ENCODE data around the gene ZNF620.
"Not testable (repeated sequence)": the region's sequence is repeated elsewhere in the genome, so short reads cannot be mapped to it uniquely, and the experiment has no call there.

Gene ZNF620

GRCh38 chr3:40505599-40506462 lies at the start of gene ZNF620:
Gene ZNF620, plus strand, starts transcription at chr3:40506039. Its CDS starts 314 bp downstream, at chr3:40506353.
- peak; percentile 68 to 74 for DNase-seq

DNA sequence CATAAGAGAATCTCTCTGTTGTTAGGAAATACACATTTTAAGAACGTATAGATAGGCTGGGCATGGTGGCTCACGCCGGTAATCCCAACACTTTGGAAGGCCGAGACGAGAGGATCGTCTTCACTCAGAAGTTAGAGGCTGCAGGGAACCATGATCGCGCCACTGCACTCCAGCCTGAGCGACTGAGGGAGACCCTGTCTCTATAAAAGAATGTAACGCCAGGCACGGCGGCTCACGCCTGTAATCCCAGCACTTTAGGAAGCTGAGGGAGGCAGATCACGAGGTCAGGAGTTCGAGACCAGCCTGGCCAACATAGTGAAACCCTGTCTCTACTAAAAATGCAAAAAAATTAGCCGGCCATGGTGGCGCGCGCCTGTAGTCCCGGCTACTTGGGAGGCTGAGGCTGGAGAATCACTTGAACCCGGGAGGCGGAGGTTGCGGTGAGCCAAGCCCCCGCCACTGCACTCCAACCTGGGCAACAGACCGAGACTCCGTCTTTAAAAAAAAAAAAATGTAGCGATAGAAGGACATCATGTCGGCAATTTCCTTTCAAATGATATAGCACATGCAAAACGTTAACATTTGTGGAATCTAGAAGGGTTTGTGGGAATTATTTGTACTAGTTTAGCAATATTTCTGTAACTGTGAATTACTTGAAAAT lies 49.4 kb upstream of the ZNF620 start:
- no peak for DNase-seq

GRCh38 chr3:40456940-40457823 lies 48.7 kb upstream of the ZNF620 start, which contains the start of gene RPL14:
Gene RPL14, plus strand, starts transcription at chr3:40457339. Its CDS starts 133 bp downstream, at chr3:40457472.
- peak; percentile 52 to 60 for DNase-seq

- DNase-seq: no peak
Observed at GRCh38 chr3:40458473-40458872, 47.4 kb upstream of the ZNF620 start.

- not testable (repeated sequence) for DNase-seq
Observed at GRCh38 chr3:40460481-40460880, 45.4 kb upstream of the ZNF620 start.

- no peak for DNase-seq
Observed at GRCh38 chr3:40461161-40461560, 44.7 kb upstream of the ZNF620 start.

- not testable (repeated sequence) for DNase-seq
Observed at GRCh38 chr3:40462838-40463237, 43.0 kb upstream of the ZNF620 start.

DNA sequence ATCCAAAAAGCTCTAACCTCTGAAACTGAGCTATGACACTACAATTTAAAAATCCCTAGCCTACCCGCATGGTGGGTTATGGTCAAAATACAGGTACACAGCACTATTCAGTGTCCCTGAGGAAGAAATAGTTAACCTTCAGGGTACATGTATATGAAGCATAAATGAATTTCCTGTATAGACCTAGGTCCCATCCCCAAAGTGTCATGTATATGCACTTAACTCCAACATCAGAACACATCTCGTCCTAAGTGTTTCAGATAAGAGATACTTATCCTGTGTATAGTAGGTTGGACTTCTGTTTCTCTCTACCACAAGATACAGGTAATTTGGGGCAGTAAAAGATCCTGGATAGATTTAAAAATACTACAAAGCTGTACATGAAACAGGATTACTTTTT lies 42.3 kb upstream of the ZNF620 start:
- no peak for DNase-seq

GRCh38 chr3:40464339-40465110 lies 41.3 kb upstream of the ZNF620 start:
- DNase-seq: no peak

DNA sequence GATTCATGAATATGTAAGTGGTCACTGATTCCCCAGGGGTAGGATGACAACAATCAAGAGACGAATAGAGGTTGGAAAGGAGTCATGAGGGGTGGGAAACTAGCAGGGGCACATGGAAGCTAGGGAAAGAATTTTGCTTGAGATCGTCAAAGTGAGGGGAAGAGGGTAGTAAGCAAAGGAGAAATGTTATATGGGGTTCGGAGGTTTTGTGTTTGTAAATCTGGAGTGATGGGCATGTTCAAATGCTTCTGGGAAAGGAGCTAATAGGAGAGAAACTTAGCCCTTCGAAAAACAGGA lies 40.8 kb upstream of the ZNF620 start:
- DNase-seq: no peak

DNA sequence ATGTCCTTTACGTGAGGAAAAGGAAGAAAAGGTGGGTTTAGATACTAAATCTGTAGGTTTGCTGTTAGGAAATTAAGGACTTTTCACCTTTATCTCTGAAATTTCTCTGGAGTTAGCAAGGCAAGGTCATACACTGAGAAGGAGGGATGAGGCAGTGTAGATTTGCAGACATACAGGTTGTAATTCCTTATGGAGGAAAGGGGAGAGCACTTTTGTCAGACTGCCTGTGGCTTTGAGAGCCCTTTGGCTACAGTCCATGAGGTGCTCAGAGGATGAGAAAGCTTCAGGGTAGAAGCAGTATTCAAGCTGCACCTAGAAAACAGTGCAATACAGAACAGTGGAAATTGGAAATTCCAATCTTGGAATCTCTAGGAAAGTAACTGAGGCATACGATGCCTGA lies 40.4 kb upstream of the ZNF620 start:
- no peak for DNase-seq

GRCh38 chr3:40468018-40468417 lies 37.8 kb upstream of the ZNF620 start:
- no peak for DNase-seq

- DNase-seq: no peak
Observed at GRCh38 chr3:40470701-40471100, 35.1 kb upstream of the ZNF620 start.

DNA sequence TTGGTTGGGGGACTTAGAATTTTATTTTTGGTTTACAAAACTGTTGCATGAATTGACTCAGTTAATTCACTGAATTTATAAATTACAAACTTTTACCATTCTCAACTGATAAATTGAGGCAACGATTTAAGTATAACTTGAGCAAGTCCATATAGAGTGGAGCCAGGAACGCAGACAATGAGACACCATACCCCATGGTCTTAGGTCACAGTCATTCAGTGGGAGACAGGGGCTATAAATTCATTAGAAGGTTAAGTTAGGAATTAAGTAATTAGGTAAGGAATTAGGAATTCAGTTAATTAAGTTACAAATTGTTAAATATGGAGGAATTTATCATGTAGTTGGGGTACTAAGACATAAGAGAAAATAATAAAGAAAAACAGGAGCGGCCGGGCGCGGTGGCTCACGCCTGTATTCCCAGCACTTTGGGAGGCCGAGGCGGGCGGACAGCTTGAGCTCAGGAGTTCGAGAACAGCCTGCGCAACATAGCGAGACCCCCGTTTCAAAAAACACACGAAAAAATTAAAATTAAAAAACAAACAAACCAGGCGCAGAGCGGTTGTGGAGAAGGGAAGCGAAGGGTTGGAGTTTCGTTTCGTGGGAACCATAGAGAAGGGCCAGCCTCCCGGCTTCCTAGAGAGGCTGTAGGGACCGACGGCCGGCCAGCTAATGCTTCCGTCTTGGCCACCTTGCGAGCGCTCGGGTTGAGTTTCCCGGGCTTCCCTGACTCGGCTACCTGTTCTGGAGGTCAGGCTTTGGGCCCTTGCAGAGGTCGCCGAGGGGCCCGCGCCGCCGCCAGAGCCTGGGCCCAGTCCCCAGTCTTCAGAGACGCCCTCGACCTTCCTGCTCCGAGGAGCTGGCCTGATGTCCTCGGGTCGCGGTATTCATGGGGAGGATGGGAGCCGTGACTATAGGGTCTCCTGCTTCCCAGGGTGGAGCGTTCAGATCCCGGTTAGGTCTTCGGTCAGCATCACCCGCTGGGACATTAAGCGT lies 29.1 kb upstream of the ZNF620 start, which contains the start of gene ZNF619:
Gene ZNF619, plus strand, starts transcription at position 645 of the 993 bp plus-strand sequence. CDS start 858 bp downstream, outside the sequence.
- peak in 1 of 2 experiments; percentile 36 for DNase-seq

DNA sequence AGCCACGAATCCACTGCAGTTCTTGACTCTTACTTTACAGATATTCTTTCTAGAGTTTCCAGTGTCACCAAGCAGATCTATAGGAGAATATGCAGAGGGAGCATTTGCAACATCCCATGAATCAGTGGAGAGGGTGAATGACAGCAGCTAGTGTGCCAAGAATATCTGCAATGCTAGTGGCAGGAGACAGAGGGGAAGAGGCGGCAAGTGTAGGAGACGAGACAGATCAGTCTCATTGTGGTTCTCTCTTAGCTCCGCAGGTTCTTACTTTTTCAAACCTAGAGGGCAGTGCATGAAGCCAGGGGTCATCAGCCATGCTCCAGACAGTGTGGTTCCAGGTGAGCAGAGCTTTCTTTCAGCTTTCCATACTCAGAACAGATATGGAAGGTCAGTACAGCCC lies 28.2 kb upstream of the ZNF620 start:
- DNase-seq: no peak

DNA sequence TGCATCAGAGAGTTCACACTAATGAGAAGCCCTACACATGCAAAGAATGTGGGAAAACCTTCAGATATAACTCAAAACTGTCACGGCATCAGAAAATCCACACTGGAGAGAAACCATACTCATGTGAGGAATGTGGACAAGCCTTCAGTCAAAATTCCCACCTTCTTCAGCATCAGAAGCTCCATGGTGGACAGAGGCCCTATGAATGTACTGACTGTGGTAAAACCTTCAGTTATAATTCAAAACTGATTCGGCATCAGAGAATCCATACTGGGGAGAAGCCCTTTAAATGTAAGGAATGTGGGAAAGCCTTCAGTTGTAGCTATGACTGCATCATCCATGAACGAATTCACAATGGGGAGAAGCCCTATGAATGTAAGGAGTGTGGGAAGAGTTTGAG lies 18.7 kb upstream of the ZNF620 start:
- DNase-seq: no peak

DNA sequence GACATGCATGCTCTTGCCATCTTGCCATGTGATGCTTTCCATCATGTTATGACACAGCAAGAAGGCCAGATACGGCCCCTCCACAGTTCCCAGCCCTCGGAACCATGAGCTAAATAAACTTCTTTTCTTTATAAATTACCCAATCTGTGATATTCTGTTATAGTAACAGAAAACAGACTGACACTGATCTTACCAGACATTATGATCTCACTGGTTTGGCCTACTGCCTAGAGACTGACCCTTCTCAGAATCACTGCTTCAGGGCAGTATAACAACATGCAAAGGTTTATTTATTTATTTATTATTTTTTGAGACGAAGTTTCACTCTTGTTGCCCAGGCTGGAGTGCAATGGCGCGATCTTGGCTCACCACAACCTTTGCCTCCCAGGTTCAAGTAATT lies 14.9 kb upstream of the ZNF620 start:
- DNase-seq: no peak

DNA sequence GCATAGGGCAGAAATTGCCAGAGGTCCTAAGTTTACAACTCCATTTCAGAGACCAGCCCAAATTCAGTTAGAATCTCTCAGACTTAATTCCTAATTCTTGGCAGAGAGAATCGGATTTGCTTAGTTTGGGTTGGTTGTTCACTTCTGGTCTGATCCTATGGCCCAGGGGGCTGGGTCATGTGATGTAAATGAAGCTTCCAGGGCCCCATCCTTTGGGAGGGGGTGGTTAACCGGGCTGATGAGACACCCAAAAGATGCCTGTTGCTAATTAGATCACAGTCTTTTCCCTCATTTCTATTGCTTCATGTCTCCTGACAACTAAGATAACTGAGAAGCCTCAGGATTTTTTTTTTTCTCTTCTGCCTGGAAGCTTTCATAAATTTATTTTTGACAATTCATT lies 11.1 kb upstream of the ZNF620 start:
- no peak for DNase-seq

GRCh38 chr3:40497288-40497687 lies 8.6 kb upstream of the ZNF620 start:
- no peak for DNase-seq

GRCh38 chr3:40499952-40500351 lies 5.9 kb upstream of the ZNF620 start:
- DNase-seq: no peak

- DNase-seq: no peak
Observed at GRCh38 chr3:40502034-40502433, 3.8 kb upstream of the ZNF620 start.
